Suppressor macrophage (primary cell): ENCODE results near the gene ICAM1.

Source experiments
- DNase-seq, 4 experiments: peaks; one replicate each; pipeline ENCODE4 v3.0.0-alpha.2; 2020 to 2022

The ICAM1 gene

GRCh38 chr19:10321874-10322835 lies 51.2 kb downstream of the ICAM1 start:
- no peak for DNase-seq

- DNase-seq = no peak
Observed at GRCh38 chr19:10325732-10326131, 54.8 kb downstream of the ICAM1 start.

GRCh38 chr19:10327793-10328192 lies 56.9 kb downstream of the ICAM1 start:
- no peak for DNase-seq

GRCh38 chr19:10328558-10329429 lies 57.9 kb downstream of the ICAM1 start:
- DNase-seq = no peak

GRCh38 chr19:10329555-10329954 lies 58.6 kb downstream of the ICAM1 start:
- DNase-seq = no peak

GRCh38 chr19:10332158-10332964 lies 61.4 kb downstream of the ICAM1 start:
- peak in 1 of 4 experiments; percentile 21 for DNase-seq

GRCh38 chr19:10332965-10333757 lies 62.2 kb downstream of the ICAM1 start, which contains the start of gene RAVER1:
TSS of gene RAVER1 (minus strand) at chr19:10333529. CDS start at chr19:10333507, 22 bp downstream.
- peak; percentile 98 to 99 (median 98) for DNase-seq

GRCh38 chr19:10333758-10334587 lies 63.1 kb downstream of the ICAM1 start:
- no peak for DNase-seq

- peak; percentile 51 to 74 (median 55) for DNase-seq
Observed at GRCh38 chr19:10334588-10335351, 63.9 kb downstream of the ICAM1 start.

GRCh38 chr19:10335352-10335985 lies 64.5 kb downstream of the ICAM1 start:
- no peak for DNase-seq
